ENCODE data around the gene IZUMO1.

The IZUMO1 gene

GRCh38 chr19:48756686-48757085, 10.0 kb upstream of the IZUMO1 start:
- no peak for DNase-seq

DNA sequence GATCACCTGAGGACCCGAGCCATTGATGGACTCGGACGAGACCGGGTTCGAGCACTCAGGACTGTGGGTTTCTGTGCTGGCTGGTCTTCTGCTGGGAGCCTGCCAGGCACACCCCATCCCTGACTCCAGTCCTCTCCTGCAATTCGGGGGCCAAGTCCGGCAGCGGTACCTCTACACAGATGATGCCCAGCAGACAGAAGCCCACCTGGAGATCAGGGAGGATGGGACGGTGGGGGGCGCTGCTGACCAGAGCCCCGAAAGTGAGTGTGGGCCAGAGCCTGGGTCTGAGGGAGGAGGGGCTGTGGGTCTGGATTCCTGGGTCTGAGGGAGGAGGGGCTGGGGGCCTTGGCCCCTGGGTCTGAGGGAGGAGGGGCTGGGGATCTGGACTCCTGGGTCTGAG, 9.5 kb upstream of the IZUMO1 start:
- no peak for DNase-seq

GRCh38 chr19:48755787-48756186, 9.1 kb upstream of the IZUMO1 start:
- DNase-seq, result no peak

DNA sequence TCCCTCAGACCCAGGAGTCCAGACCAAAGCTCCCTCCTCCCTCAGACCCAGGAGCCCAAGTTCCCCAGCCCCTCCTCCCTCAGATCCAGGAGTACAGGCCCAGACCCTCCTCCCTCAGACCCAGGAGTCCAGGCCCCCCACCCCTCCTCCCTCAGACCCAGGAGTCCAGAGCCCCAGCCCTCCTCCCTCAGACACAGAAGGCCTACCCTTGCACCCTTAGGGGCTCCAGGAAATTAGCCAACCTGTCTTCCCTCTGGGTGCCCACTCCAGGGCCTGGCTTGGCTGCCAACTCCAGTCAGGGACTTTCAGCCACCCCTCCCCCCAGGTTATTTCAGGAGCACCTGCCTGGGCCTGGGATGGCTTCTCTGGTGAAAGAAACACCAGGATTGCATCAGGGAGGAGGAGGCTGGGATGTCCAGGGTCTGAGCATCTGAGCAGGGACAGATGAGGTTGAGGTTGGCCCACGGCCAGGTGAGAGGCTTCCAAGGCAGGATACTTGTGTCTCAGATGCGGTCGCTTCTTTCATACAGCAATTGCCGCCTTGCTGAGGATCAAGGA, 8.5 kb upstream of the IZUMO1 start, which contains the start of gene FGF21:
Gene FGF21, plus strand, starts transcription at position 441 of the 558 bp plus-strand sequence. CDS start 713 bp downstream, outside the sequence.
- DNase-seq, result no peak

GRCh38 chr19:48752496-48753365, 6.0 kb upstream of the IZUMO1 start, which contains the start of gene FUT1:
FUT1 (minus strand) TSS chr19:48752641; CDS start chr19:48751281, 1,360 bp downstream.
- DNase-seq, result peak; percentile 89 to 98

DNA sequence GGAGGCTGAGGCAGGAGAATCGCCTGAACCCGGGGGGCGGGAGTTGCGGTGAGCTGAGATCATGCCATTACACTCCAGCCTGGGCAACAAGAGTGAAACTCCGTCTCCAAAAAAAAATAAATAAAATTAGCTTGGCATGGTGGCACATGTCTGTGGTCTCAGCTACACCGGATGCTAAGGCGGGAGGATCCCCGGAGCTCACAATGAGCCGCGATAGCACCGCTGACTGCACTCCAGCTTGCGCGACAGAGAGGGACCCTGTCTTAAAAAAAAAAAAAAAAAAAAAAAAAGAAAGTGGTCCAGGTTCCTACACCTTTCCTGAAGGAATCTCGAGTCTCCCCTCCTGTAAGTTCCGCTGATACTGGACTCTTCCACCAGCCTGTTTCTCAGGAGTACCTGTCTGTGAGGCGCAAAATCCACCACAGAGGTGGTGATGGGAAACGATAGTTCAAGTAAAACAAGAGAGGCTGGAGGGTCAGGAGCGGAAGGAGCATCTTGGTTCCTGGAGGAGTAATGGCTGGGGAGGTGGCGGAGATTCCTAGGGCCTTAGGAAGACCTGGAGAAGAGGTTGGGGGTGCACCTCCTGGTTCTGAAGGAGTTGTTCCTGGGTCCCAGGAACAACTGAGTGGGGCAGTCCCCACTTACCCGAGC, 5.3 kb upstream of the IZUMO1 start:
- DNase-seq, result peak in 1 of 2 experiments; percentile 53

DNA sequence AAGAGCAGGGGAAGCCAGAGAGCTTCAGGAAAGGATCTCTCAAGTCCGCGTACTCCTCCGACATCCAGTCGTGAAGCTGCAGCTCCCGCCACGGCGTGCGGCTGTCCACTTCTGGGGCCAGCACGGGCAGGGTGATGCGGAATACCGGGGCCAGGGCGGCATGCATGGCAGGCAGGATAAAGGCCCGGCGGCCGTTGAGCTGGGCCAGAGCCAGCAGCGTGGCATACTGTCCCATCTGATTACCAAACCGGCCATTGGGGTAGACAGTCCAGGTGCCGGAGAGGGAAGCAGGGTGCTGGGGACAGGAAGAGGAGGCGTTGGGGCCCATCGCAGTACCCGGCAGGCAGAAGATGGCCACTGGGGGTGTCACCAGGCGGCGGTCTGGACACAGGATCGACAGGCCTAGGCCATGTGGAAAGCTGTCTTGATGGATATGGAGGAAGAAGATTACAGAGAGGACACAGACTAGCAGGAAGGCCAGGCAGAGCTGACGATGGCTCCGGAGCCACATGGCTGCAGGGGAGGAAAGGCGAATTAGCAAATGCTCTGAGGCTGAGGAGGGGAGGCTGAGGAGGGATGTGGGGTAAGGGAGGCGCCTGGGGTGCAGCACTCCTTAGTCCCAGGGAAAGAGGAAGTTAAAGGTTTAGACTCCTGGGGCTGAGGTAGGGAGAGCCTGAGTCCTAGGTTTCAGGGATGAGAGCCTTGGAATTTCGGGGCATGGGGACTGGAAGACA, 4.2 kb upstream of the IZUMO1 start:
- DNase-seq, result no peak

- DNase-seq, result no peak
These were observed 3.6 kb upstream of the IZUMO1 start for GRCh38 chr19:48750351-48750750.

DNA sequence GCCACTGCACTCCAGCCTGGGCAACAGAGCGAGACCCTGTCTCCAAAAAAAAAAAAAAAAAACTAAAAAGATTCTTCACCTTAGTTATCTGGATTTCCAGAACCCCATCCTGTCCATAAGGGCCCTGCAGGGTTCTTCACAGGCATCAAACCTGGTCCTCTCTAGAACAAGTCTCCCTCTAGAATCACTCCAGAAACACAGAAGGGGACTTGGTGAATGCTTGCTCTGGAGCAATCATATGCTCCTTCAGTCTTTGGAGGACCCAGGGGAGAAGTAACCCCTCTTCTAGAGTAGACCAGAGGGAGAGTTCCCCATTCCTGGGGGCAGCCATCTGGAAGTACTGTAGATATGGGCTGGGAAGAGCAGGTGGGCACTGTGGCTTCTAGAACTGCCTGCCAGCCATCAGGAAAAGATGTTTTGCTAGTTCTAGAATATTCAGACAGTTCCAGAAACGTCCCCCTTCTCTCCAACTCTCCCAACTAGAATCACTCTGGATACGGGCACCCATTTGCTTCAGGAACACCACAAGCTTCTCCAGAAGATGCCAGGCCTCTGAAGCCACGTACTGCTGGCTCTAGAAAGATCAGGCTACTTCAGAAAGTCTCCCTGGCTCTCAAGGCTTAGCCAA, 3.0 kb upstream of the IZUMO1 start:
- no peak for DNase-seq

- no peak for DNase-seq
These were observed 599 bp downstream of the IZUMO1 start for GRCh38 chr19:48746110-48746509.

GRCh38 chr19:48745208-48745995, 1.3 kb downstream of the IZUMO1 start:
- peak in 1 of 2 experiments; percentile 21 for DNase-seq

- DNase-seq, result no peak
These were observed 4.6 kb downstream of the IZUMO1 start for GRCh38 chr19:48742096-48742495.

DNA sequence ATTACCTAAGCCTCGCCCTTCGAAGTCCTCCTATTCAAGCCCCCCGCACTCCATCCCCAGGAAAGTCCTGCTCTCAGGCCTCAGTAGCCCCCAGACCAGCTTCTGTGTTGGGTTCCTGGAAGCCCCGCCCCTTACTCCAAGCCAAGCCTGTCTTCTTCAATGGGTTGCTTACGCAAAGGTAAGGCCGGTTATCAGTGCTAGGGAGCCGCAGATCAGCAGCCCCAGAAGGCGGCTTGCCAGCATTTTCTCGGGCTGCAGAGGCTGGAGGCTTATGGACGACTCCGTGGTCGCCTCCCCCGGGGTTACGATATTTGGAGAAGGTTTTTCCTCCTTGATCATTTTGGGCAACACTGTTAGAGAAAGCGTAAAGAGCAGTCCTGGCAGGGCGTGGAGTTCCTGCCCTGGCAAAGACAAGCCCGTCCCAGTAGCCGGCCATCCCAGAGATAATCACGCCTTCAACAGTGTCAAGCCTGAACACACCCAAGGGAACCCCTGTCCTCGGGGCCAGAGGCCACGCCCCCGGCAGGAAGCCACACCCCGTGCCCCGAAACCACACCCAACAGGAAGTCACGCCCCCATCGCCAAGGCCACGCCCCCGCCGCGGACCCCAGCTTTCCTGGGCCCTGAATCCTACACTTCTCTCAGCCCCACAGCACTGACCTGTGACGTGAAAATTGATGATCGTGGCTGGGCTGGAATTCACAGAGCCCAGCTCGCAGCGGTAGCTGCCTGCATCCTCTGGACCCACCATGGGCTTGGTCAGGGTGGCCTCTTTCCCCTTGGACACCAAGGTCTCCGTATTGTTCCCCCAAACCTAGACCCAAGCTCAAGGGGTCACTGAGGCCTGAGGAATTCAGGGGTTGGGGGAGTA, 5.3 kb downstream of the IZUMO1 start:
- no peak for DNase-seq

DNA sequence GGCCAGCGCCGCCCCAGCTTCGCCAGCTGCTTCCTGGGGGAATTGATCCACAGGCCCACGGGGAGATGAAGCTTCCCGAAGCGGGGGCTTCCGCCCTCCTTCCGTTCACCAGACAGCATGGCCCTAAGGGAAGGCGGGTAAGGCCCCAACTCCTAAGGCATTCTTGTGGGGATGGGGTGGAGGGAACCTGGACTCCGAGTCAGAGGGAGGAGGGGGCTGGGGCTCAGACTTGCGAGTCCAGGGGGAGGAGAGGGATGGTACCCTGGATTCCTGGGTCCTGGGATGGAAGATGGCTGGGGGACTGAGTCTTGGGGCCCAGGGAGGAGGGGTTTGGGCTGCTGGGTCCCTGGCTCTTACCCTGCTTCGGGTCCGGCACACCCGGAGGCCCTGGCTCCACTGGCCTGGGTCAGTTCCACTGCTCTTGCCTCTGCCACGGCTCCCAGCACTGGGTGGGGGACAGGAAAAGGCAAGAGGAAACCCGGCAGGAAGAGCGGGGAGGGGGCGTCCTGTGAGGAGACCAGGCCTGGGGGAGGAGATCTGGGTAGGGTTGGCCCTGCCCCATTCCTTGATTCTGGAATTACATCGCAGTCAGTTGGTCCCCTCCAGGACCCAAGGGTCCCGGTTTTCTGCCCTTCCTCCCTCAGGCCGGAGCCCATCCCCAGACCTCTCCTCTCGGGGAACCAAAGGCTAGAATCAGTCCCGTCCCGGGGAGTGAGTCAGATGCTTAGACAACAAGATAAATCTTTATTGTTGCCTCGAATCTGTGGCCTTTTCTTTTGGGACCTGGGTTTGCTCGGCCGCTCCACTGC, 6.3 kb downstream of the IZUMO1 start, which contains the start of gene RASIP1:
Gene RASIP1, minus strand, starts transcription at position 447 of the 809 bp plus-strand sequence. Its CDS starts 328 bp downstream, at position 119.
- DNase-seq, result no peak

- no peak for DNase-seq
These were observed 7.1 kb downstream of the IZUMO1 start for GRCh38 chr19:48739404-48740163.

GRCh38 chr19:48738557-48739403, 7.9 kb downstream of the IZUMO1 start:
- peak; percentile 76 to 98 for DNase-seq

- DNase-seq, result peak; percentile 41 to 51
These were observed 9.2 kb downstream of the IZUMO1 start for GRCh38 chr19:48737360-48737998.

Measured in NCI-H187 (cell line).